Effector memory CD4-positive, alpha-beta T cell (primary cell): ENCODE results near the gene KIF3A.
A peak's percentile ranks its signal among the peaks of the same experiment; 100 is the strongest.

ENCODE experiments used
- DNase-seq, 3 donors: peaks; one replicate each; pipeline ENCODE4 v3.0.0-alpha.2; 2020
- H3K27ac ChIP-seq: 2 replicates; pipeline ENCODE4 v1.7.0; 2013; ENCODE audit warnings: mild to moderate bottlenecking, low read length, moderate library complexity; ENCODE audit not compliant: insufficient read depth, poor library complexity, severe bottlenecking
- H3K27me3 ChIP-seq: replicated peaks from 2 replicates; pipeline ENCODE4 v1.7.0; 2013; ENCODE audit warnings: mild to moderate bottlenecking, low read length; ENCODE audit not compliant: insufficient read depth, control insufficient read depth, poor library complexity, severe bottlenecking
- H3K36me3 ChIP-seq: 2 replicates; pipeline ENCODE4 v1.7.0; 2013; ENCODE audit warnings: mild to moderate bottlenecking, low read length, moderate library complexity; ENCODE audit not compliant: control insufficient read depth, insufficient read depth
- H3K4me1 ChIP-seq: 2 replicates; pipeline ENCODE4 v1.7.0; 2013; ENCODE audit warnings: low read length, mild to moderate bottlenecking; ENCODE audit not compliant: control insufficient read depth, insufficient read depth, poor library complexity, severe bottlenecking
- H3K4me3 ChIP-seq: 2 replicates; pipeline ENCODE4 v1.7.0; 2013; ENCODE audit warnings: low read length, low read depth, mild to moderate bottlenecking; ENCODE audit not compliant: insufficient read depth, poor library complexity, severe bottlenecking
- H3K9me3 ChIP-seq: 2 replicates; pipeline ENCODE4 v1.7.0; 2013; ENCODE audit warnings: mild to moderate bottlenecking, low read length, moderate library complexity; ENCODE audit not compliant: control insufficient read depth

The KIF3A gene

GRCh38 chr5:132754947-132755346 lies 17.6 kb upstream of the KIF3A start:
- Histone ChIP-seq H3K4me1 (no peaks in the 10 kb centered on the region), H3K27me3 (no peaks in the 10 kb centered on the region), H3K9me3 (no peaks in the 10 kb centered on the region), H3K36me3 (peaks cover 9% of the 10 kb centered on the region), H3K27ac (no peak overlapping the region), H3K4me3 (no peak overlapping the region)
- DNase-seq: no peak

GRCh38 chr5:132754111-132754510 lies 16.8 kb upstream of the KIF3A start:
- H3K36me3 ChIP-seq: peaks cover 9% of the 10 kb centered on the region
- no peaks in the 10 kb centered on the region for H3K4me1 ChIP-seq
- H3K4me3 ChIP-seq: no peak overlapping the region
- H3K27ac ChIP-seq: no peak overlapping the region
- no peaks in the 10 kb centered on the region for H3K27me3 ChIP-seq
- H3K9me3 ChIP-seq: no peaks in the 10 kb centered on the region
- no peak for DNase-seq

- H3K36me3 ChIP-seq: peaks cover 9% of the 10 kb centered on the region
- H3K4me1 ChIP-seq: no peaks in the 10 kb centered on the region
- no peak overlapping the region for H3K4me3 ChIP-seq
- H3K27me3 ChIP-seq: no peaks in the 10 kb centered on the region
- no peaks in the 10 kb centered on the region for H3K9me3 ChIP-seq
- no peak for DNase-seq
- no peak overlapping the region for H3K27ac ChIP-seq
Measured at GRCh38 chr5:132753135-132753987, 16.0 kb upstream of the KIF3A start.

- no peak for DNase-seq
- H3K4me3 ChIP-seq: no peak overlapping the region
- peaks cover 6% of the 10 kb centered on the region for H3K4me1 ChIP-seq
- H3K36me3 ChIP-seq: peaks cover 9% of the 10 kb centered on the region
- no peak overlapping the region for H3K27ac ChIP-seq
- H3K9me3 ChIP-seq: no peaks in the 10 kb centered on the region
- no peaks in the 10 kb centered on the region for H3K27me3 ChIP-seq
Measured at GRCh38 chr5:132752581-132753125, 15.3 kb upstream of the KIF3A start.

- H3K9me3 ChIP-seq: no peaks in the 10 kb centered on the region
- H3K4me3 ChIP-seq: no peak overlapping the region
- H3K36me3 ChIP-seq: peaks cover 9% of the 10 kb centered on the region
- H3K4me1 ChIP-seq: peaks cover 7% of the 10 kb centered on the region
- DNase-seq: no peak
- no peak overlapping the region for H3K27ac ChIP-seq
- H3K27me3 ChIP-seq: no peaks in the 10 kb centered on the region
Measured at GRCh38 chr5:132751971-132752580, 14.7 kb upstream of the KIF3A start.

GRCh38 chr5:132751444-132751843 lies 14.1 kb upstream of the KIF3A start:
- H3K9me3 ChIP-seq: no peaks in the 10 kb centered on the region
- DNase-seq: no peak
- peaks cover 9% of the 10 kb centered on the region for H3K36me3 ChIP-seq
- no peak overlapping the region for H3K4me3 ChIP-seq
- no peak overlapping the region for H3K27ac ChIP-seq
- no peaks in the 10 kb centered on the region for H3K27me3 ChIP-seq
- H3K4me1 ChIP-seq: peaks cover 7% of the 10 kb centered on the region

DNA sequence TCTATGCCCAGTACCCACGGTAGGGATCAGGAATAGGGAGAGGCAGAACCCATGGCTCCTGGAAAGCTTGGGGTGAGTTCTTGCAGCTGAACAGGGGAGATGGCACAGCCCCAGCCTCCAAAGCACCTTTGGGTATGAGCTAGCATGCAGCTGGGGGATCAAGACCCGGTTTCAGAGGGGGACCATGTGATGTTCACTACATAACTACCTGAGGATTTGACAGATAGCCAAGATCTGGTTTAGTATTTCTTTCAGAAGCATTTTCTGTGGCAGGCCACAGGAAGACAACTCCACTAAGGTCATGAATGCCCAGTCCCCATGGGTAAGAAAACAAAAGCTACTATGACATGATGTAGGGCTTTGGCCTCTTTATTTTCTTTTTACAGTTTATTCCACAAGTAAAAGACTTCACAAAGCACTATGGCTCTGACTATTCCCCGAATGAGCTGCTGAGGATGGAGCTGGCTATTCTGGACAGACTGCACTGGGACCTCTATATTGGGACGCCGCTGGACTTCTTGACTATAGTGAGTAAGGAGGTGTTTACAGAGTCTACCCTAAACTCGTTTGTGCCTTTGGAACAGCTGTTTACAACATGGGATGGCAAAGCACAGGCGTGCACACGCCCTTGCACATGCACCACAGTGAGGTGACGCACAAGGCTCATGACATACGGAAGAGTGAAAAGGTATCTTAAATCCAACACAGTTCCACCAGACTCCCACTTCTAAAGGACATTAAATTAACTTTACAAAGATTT lies 13.3 kb upstream of the KIF3A start:
- peak overlapping the region; percentile 1 for H3K27ac ChIP-seq
- DNase-seq: no peak

DNA sequence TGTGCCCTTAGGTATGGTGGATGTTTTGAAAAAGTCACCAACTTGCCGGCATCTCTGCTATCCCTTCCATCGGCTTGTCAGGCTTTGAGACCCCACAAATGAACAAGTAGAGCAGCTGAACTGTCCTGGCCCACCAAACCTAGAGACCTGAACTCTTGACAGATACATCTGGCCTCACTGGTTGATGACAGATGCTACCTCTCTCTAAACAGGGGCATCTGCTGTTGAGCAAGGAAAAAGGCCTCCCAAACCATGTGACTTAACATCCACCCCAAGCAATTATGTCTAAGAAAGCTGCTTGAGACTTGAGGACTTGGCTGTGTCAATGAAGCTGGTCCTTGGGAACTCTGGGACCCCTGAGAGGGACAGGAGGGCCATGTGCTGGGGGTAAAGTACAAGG lies 12.2 kb upstream of the KIF3A start:
- Histone ChIP-seq H3K27ac (no peak overlapping the region), H3K36me3 (peaks cover 9% of the 10 kb centered on the region), H3K4me3 (no peak overlapping the region), H3K4me1 (peaks cover 7% of the 10 kb centered on the region), H3K27me3 (no peaks in the 10 kb centered on the region), H3K9me3 (no peaks in the 10 kb centered on the region)
- DNase-seq: no peak

More for the DNA sequence above, 13.3 kb upstream of the KIF3A start:
- Histone ChIP-seq H3K9me3 (no peaks in the 10 kb centered on the region), H3K4me1 (peaks cover 7% of the 10 kb centered on the region), H3K36me3 (peaks cover 9% of the 10 kb centered on the region), H3K27me3 (no peaks in the 10 kb centered on the region), H3K4me3 (no peak overlapping the region)

DNA sequence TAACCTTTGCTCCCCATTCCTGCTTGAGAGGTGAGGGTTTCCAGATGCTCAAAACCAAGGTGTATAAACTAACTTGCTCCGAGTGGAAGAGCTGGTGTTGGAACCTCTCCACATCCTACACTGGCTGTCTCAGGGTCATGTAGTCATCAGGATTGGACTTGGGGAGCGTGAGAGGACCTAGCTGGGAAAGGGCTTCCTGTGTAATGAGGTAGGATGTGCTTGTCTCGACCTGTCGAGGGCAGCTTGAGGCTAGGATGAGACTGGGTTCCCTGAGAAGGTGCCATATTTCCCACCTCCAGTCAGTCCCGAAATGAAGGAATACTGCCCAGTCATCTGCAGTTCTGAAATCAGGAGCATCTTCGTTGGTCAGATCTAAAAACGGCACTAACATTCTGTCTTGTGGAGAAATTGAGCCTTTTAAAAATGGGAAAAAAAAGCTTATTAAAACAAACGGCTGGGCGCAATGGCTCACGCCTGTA lies 11.2 kb upstream of the KIF3A start:
- Histone ChIP-seq H3K27me3 (no peaks in the 10 kb centered on the region), H3K4me3 (peak overlapping the region; percentile 70), H3K36me3 (peaks cover 9% of the 10 kb centered on the region), H3K9me3 (no peaks in the 10 kb centered on the region), H3K4me1 (peaks cover 7% of the 10 kb centered on the region), H3K27ac (no peak overlapping the region)
- DNase-seq: no peak
